ENCODE measurements around the gene RPS19. TPM values are rescaled to one million over a fixed set of nuclear protein-coding genes. Genes with fewer than 3 reads are reported as not detected.
A peak's percentile ranks its signal among the peaks of the same experiment; 100 is the strongest.
"Not testable (repeated sequence)": the region's sequence is repeated elsewhere in the genome, so short reads cannot be mapped to it uniquely, and the experiment has no call there.

The RPS19 gene
- total RNA-seq, 1 donor from 2014 or later, result 1,667 TPM

DNA sequence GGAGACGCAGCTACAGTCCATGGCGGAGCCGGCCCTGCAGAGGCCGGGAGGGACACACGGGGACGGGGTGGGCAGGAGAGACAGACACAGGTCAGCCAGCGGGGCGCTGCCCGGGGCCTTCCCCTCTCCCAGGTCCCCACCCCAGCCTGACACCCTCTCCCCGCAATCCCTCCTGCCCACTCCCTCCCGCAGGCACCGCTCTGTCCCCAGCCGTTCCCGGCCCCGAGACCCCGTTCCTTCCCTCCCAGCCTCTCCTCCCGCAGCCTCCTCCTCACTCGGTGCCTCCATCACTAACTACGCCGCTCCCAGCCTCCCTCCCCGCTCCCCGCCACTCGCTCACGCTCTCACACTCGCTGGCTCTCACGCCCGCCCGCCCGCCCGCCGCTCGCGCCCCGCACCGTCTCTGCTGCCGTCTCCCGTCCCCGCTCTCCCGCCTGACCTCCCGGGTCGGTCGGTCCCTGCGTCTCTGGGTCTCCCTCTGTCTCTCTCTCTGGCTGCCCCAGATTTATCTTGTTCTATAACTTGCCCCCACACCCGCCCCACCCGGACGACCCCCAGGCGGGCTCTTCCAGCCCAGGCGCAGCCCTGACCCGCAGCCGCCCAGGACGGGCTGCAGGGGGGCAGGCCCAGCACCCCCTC, 53.0 kb downstream of the RPS19 start:
- no peaks in the 10 kb centered on the region for H3K4me1 ChIP-seq
- H3K9me3 ChIP-seq, result no peaks in the 10 kb centered on the region
- TF ChIP-seq, protein P1, sequence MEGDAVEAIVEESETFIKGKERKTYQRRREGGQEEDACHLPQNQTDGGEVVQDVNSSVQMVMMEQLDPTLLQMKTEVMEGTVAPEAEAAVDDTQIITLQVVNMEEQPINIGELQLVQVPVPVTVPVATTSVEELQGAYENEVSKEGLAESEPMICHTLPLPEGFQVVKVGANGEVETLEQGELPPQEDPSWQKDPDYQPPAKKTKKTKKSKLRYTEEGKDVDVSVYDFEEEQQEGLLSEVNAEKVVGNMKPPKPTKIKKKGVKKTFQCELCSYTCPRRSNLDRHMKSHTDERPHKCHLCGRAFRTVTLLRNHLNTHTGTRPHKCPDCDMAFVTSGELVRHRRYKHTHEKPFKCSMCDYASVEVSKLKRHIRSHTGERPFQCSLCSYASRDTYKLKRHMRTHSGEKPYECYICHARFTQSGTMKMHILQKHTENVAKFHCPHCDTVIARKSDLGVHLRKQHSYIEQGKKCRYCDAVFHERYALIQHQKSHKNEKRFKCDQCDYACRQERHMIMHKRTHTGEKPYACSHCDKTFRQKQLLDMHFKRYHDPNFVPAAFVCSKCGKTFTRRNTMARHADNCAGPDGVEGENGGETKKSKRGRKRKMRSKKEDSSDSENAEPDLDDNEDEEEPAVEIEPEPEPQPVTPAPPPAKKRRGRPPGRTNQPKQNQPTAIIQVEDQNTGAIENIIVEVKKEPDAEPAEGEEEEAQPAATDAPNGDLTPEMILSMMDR (IDR thresholded peaks at IDR 0.05), result no peak
- no peak overlapping the region for H3K27ac ChIP-seq
- H3K36me3 ChIP-seq, result no peaks in the 10 kb centered on the region
- peak; percentile 11 for ATAC-seq
- intact Hi-C loops (cut with DNase I), result no loop called here
- no peak overlapping the region for H3K4me3 ChIP-seq
- H3K27me3 ChIP-seq, result peaks cover 41% of the 10 kb centered on the region
- DNase-seq, result no peak

DNA sequence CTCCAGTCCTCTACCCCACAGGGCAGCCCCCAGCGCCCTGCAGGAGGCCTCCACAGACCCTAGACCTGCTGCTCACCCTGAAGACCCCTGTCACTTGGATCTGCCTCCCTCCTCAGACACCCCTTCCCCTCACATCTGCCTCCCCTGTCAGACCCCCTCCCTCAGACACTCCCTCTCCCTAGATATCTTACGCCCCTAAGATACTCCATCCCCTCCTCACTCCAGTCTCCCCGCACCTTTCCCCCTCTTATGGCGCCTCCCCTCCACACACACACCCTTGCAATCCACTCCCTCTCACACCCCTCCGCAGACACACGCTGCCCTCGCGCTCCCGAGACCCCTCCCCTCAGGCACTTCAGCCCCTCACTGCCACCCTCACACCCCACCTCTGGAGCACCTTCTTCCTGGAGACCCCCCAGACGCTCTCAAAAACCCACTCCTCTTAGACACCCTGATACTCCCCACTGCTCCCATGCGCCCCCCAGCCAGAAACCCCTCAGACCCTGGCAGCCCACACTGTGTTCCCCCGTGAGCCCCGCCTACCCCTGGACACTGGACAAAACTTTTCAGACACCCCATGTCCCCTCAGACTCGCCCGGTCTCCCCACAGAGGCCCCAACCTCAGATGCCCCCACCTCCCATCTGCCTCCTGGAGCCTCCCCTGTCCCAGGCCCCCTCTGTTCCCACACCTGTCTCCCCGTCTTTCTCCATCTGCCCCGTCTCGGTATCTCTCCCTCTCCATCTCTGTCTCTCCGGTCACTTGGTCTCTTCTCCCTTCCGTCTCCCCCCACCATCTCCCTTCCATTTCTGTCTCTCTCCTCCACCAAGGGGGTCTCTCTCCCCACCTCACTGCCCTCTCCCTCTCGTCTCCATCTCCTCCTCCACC, 53.7 kb downstream of the RPS19 start:
- intact Hi-C loops (cut with DNase I), result no loop called here
- Histone ChIP-seq H3K27ac (no peak overlapping the region), H3K4me1 (no peaks in the 10 kb centered on the region), H3K4me3 (no peak overlapping the region), H3K36me3 (no peaks in the 10 kb centered on the region), H3K9me3 (no peaks in the 10 kb centered on the region), H3K27me3 (peaks cover 42% of the 10 kb centered on the region)
- peak; percentile 0 for ATAC-seq
- DNase-seq, result no peak
- TF ChIP-seq, protein P1 (IDR thresholded peaks at IDR 0.05), result no peak

DNA sequence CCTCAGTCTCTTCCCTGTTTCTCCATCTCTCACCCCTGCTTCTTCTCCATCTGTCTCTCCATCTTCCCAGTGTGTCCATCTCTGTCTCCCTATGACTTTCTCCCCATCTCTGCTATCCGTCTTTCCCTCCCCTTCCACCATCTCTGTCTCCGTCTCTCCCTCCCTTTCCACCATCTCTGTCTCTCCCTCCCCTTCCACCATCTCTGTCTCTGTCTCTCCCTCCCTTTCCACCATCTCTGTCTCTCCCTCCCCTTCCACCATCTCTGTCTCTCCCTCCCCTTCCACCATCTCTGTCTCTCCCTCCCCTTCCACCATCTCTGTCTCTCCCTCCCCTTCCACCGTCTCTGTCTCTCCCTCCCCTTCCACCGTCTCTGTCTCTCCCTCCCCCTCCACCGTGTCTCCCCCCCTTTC, 54.4 kb downstream of the RPS19 start:
- H3K27me3 ChIP-seq, result peaks cover 46% of the 10 kb centered on the region
- H3K4me1 ChIP-seq; DNase-seq; H3K27ac ChIP-seq; H3K9me3 ChIP-seq; H3K4me3 ChIP-seq; ATAC-seq; intact Hi-C loops (cut with DNase I); H3K36me3 ChIP-seq: not testable (repeated sequence)

DNA sequence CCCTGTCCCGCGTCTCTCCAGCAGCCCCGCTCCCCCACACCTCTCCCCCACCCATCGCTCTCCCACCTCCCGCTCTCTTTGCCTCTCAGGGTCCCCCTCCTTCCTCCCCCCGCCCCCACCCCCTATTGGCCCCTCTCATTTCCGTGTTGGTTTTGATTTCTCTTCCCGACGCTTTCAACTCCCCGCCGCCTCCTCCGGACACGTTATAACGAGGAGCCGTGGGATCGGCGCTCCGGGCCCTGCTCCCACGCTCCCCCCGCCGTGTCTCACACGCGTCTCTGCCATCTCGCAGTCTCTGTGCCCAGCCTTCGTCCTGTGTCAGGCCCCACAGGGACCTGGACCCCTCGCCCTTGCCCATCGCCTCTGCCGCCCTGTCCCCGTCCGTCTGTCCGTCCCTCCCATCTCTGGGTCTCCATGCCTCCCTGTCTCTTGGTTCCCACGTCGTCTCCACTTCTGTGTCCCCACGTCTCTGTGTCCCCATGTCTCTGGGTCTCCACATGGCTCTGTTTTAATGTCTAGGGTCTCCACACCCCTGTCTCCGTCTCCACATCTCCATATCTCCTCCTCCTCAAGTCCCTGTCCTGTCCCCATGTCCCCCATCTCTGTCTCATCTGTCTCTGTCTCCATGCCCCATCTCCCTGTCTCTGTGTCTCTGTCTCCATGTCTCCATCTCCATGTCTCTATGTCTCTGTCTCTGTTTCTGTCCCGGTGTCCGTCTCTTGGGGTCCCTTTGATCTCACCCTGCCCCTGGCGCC, 55.1 kb downstream of the RPS19 start:
- TF ChIP-seq, protein P1 (IDR thresholded peaks at IDR 0.05), result no peak
- Histone ChIP-seq H3K27me3 (peaks cover 46% of the 10 kb centered on the region), H3K27ac (no peak overlapping the region), H3K9me3 (no peaks in the 10 kb centered on the region), H3K36me3 (no peaks in the 10 kb centered on the region), H3K4me1 (no peaks in the 10 kb centered on the region), H3K4me3 (no peak overlapping the region)
- ATAC-seq (no peak), DNase-seq (no peak)
- intact Hi-C loops (cut with DNase I), result no loop called here

DNA sequence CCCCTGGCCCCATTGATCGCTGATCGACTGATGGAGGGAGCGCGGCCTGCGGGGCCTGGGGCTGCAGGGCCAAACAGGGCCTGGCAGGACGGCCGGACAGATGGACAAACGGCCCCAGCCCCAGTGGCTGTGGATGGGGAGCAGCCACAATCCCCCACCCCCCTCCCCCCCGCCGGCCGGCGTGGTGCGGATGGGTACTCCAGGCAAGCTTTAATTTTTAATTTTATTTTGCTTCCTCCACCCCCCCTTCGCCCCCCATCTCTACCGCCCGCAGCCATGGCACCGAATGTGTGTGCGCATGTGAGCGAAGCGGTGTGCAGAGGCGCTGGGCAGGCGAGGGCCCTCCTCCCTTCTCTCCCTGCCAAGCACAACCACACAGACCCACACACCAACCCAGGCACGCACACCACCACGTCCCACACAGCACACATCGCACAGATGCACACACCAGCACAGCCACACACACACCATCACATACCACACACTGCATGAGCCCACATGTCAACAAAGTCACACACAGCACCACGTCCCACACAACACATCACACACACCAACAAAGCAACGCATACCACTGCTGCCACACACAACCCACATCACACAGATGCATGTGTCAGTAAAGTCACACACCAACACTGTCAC, 55.8 kb downstream of the RPS19 start:
- ATAC-seq (no peak), DNase-seq (no peak)
- Histone ChIP-seq H3K27ac (no peak overlapping the region), H3K36me3 (no peaks in the 10 kb centered on the region), H3K4me1 (no peaks in the 10 kb centered on the region), H3K9me3 (no peaks in the 10 kb centered on the region), H3K27me3 (peaks cover 53% of the 10 kb centered on the region), H3K4me3 (no peak overlapping the region)
- TF ChIP-seq, protein P1 (IDR thresholded peaks at IDR 0.05), result no peak
- intact Hi-C loops (cut with DNase I), result no loop called here

All from upper lobe of right lung (tissue), 1 donor.